Effector CD8-positive, alpha-beta T cell (primary cell): Measurements from ENCODE around the gene PPP1R37.

ENCODE experiments used
- DNase-seq: peaks from one replicate; lab custom pipeline; 2025; lab: John Stamatoyannopoulos, UW

PPP1R37 gene

GRCh38 chr19:45170146-45171106, 77.4 kb downstream of the PPP1R37 start:
- DNase-seq: no peak

GRCh38 chr19:45171211-45171623, 78.2 kb downstream of the PPP1R37 start:
- DNase-seq: no peak

GRCh38 chr19:45172173-45172572, 79.2 kb downstream of the PPP1R37 start:
- no peak for DNase-seq

DNA sequence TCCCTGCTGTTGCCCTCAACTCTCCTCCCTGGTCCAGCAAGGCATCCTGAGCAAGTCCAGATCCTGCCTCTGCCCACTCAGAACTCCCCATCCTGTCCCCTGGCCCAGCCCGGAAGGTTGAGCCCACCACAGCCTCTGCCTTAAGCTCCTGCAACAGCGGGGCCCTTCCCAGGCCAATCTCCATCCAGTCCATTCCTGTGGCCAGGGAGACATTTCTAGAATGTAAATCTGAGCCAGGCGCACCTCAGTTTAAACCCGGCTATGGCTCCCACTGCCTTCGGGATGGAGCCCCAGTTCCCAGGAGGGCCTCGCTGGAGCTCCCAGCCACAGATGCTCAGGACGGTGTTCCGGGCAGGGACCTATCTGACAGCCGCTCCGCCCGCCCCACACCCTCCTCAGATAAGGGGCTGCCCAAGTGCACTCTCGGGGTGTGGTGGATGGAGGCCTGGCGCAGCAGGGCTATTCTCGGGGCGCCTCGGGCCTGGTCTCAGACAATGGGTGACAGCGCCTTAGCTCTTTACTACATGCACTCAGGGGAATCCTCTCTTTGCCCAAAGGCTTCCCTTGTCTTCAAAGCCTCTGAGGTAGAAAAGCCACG, 79.7 kb downstream of the PPP1R37 start:
- DNase-seq: no peak

DNA sequence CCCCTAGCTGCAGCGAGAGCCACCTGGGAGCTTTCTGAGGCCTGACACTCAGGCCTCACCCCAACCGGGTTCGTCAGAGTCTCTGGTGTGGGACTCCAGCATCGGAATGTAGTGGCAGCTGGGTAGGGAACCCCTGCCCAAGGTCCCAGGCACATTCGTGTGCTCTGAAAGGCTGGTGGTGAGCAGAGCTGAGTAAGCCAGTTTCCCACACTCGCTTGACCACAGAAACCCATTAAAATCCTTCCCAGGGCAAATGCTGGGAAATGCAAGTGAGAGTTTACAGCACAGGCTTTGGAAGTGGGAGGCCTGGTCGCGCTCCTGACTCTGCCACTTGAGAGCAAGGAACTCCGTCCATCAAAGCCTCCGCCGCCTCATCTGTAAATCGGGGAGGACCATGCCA, 80.8 kb downstream of the PPP1R37 start:
- DNase-seq: no peak

DNA sequence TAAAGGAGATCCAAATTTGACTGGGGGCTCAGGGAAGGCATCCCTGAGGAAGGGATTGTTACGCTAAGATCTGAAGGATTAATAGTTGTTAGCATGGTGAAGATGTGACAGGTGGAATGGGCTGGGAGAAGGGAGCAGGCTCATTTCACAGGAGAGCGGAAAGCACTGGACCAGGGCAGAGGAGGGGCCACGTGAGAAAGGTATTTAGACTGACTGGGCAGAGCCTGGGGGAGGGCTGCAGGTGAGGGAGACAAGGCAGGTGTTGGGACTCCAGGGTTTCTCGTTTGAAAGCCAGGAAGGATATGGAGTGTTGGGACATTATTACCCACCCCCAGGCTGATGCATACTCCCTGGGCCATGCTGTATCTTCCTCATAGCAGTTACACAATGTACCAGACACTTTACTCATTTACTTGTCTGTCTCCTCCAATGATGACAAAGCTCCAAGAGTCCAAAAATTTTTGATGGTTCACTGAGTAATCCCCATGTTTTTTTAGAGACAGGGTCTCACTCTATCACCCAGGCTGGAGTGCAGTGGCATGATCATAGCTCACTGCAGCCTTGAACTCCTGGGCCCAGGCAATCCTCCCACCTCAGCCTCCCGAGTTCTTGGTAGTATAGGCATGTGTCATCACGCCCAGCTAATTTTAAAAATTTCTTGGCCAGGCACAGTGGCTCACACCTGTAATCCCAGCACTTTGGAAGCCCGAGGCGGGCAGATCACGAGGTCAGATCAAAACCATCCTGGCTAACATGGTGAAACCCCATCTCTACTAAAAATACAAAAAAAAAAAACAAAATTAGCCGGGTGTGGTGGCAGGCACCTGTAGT, 82.8 kb downstream of the PPP1R37 start:
- no peak for DNase-seq

DNA sequence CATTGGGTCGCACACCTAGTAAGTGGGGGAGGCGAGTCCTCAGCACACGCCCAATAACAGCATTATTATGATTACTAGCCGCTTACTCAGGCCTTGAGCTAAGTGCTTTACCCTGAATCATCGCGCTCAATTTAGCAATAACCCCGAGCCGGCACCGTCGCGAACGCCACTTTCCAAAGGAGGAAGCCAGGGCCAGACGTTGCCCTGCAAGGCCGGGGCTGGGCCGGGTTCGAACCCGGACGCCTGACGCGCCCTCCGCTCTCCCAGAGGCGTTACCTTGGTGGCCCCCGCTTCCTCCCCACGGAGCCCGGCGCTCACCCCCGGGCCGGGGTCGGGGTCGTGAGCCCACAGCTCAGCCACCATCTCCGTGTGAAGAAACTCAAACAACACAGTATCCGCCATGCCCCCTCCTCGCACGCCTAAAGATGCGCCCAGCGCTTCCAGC, 84.9 kb downstream of the PPP1R37 start, which contains the start of gene TRAPPC6A:
Gene TRAPPC6A (minus strand): TSS at position 421 of the 445 bp plus-strand sequence. CDS start 19 bp downstream, at position 402.
- no peak for DNase-seq

DNA sequence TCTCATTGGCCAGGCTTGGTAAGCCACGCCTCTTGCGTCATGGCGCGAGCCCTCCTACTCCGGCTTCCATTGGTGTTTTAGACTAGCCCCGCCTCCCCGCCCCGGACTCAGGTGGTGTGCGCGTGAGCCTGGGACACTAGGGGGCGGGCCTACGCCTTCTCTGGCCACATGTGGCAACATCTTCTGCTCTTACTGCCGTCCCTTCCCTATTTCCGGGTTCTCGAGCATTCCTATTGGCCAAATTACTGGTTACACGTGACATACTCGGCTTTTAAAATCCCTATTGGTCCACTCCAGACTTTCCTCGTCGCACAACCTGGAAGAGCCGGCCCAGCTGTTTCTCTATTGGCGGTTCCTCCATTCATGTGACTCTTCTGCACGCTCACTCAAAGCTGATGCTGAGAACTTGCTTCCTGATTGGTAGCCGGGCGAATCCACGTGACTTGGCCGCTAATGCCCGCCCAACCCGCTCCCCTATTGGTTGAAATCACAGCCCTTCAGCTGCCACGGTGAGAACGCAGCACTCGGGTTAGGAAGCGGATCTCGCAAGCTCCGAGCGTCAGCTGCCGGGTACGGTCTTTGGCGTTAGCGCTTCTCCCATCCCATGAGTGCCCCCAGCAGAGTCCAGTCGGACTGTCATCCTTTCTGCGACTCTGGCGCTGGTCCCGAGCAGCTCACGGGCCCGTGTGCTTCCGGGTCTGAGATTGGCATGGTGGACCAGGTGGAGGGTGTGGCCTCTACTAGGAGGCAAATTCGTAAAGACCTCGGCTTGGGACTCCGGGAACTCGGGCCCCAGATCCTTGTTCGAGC, 85.5 kb downstream of the PPP1R37 start, which contains the start of gene BLOC1S3:
Gene BLOC1S3 (plus strand): TSS at position 523 of the 810 bp plus-strand sequence. CDS start 513 bp downstream, outside the sequence.
- peak; percentile 99 for DNase-seq

GRCh38 chr19:45179072-45179891, 86.3 kb downstream of the PPP1R37 start:
- DNase-seq: no peak

- DNase-seq: no peak
Measured at GRCh38 chr19:45179892-45180370, 87.0 kb downstream of the PPP1R37 start.

- DNase-seq: no peak
Measured at GRCh38 chr19:45180936-45181335, 88.0 kb downstream of the PPP1R37 start.

DNA sequence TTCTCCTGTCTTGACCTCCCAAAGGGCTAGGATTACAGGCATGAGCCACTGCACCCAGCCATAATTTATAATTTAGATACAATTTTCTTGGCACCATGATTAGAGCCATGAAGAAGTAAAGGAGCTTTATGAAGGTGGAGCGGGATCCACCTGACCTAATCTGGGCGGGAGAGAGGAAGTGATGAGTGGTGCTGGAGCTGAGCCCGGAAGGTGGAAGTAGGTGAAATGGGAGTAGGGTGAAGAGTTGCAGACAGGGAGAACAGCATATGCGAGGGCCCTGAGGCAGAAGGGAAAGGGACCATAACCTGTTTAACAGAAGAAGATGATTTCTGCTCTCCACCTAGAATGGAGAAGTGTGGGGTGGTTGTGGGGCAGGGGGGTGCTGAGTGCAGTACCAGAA, 89.8 kb downstream of the PPP1R37 start:
- DNase-seq: no peak

DNA sequence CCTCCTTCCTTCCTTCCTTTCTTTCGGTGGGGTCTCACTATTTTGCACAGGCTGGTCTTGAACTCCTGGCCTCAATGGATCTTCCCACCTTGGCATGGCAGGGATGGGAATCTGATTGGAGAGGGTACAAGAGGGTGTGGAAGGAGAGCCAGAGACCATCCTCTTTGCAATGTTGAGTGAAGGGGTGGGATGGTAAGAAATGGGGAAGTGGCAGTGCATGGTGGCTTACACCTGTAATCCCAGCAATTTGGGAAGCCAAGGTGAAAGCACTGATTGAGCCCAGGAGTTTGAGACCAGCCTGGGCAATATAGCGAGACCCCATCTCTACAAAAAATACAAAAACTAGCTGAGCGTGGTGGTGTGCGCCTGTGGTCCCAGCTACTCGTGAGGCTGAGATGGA, 91.1 kb downstream of the PPP1R37 start:
- DNase-seq: no peak

DNA sequence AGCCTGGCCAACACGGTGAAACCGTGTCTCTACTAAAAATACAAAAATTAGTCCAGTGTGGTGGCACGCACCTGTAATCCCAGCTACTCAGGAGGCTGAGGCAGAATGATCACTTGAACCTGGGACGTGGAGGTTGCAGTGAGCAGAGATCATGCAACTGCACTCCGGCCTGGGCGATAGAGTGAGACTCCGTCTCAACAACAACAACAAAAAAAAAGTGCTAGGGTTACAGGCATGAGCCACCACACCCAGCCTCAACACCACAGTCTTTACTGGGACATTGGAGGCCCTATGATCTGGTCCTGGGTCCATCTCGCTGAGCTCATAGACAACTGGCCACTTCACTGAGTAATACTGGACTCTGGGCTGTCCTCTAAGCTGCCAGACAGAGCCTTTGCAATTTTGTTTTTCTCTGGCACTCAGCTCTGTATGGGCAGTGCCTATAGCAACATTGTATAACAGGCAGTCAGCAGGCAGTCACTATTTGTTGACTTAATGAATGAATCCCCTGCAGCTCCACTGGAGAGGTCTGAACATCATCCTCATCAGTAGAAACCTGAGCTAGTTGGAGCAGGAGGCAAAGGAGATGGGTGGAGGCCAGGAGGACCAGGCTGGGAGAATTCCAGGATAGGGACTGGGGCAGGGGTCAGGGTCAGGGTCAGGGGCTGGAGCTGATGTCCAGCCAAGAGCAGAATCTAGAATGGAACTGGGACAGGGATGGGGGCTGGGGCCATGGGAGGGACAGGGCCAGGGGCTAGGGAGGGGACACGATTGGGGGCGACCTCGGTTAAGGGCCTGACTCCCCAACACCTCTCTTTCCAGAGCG, 93.7 kb downstream of the PPP1R37 start:
- no peak for DNase-seq

- no peak for DNase-seq
Measured at GRCh38 chr19:45187421-45188100, 94.6 kb downstream of the PPP1R37 start.

GRCh38 chr19:45189971-45190370, 97.0 kb downstream of the PPP1R37 start:
- no peak for DNase-seq

DNA sequence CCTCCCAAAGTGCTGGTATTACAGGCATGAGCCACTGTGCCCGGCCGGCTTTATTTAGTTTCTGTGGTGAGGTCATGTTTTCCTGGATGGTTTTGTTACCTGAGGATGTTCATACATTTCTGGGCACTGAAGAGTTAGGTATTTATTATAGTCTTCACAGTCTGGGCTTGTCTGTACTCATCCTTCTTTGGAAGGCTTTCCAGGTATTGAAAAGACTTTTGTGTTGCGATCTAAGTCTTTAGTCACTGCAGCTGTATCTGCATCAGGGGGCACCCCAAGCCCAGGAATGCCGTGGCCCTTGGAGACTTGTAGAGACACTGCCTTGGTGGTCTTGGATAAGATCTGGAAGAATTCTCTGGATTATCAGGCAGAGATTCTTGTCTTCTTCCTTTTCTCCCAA, 98.4 kb downstream of the PPP1R37 start:
- no peak for DNase-seq

GRCh38 chr19:45195764-45196163, 102.8 kb downstream of the PPP1R37 start:
- DNase-seq: no peak
